Measurements from ENCODE around the gene ZDHHC8. TPM values are rescaled to one million over a fixed set of nuclear protein-coding genes. Genes with fewer than 3 reads are reported as not detected.

Gene ZDHHC8
- total RNA-seq, 1 experiment from 2014 or later, result 51.7 TPM

GRCh38 chr22:20109411-20110358 lies 21.9 kb upstream of the ZDHHC8 start:
- H2BK5ac ChIP-seq (ENCODE audit: insufficient read length, low read length), result no peak overlapping the region
- no peak for DNase-seq
- no peak overlapping the region for H3K27ac Mint-ChIP-seq
- no peaks in the 10 kb centered on the region; a peak in 2 of 4 replicates for H3K4me1 Mint-ChIP-seq
- no peaks in the 10 kb centered on the region for H3K9me3 Mint-ChIP-seq
- H3K4me2 ChIP-seq (ENCODE audit: insufficient read depth, insufficient read length, low read length), result no peak overlapping the region
- H4K91ac ChIP-seq (ENCODE audit: insufficient read length, low read depth, low read length), result no peak overlapping the region
- H4K5ac ChIP-seq (ENCODE audit: insufficient read length, low read depth, low read length), result no peak overlapping the region
- no peaks in the 10 kb centered on the region; the same call in 1 of the 2 replicates for H3K27me3 Mint-ChIP-seq (ENCODE audit: low read depth)
- H3K4me1 ChIP-seq (ENCODE audit: insufficient read depth, low read length), result no peaks in the 10 kb centered on the region
- no peaks in the 10 kb centered on the region for H3K79me2 ChIP-seq (ENCODE audit: insufficient read depth, low read length)
- no peak overlapping the region for H3K4ac ChIP-seq (ENCODE audit: low read depth, low read length)
- no peak overlapping the region for H2BK12ac ChIP-seq (ENCODE audit: insufficient read length, low read depth, low read length)
- no peak overlapping the region for H3K56ac ChIP-seq (ENCODE audit: insufficient read length, low read depth, low read length)
- H2BK20ac ChIP-seq (ENCODE audit: low read depth, low read length, poor library complexity, severe bottlenecking), result no peak overlapping the region
- H3K23me2 ChIP-seq (ENCODE audit: insufficient read length, low read depth, low read length, poor library complexity, severe bottlenecking), result no peaks in the 10 kb centered on the region
- H3K4me3 Mint-ChIP-seq, result no peak overlapping the region
- H2BK120ac ChIP-seq (ENCODE audit: low read depth, low read length, poor library complexity, severe bottlenecking), result no peak overlapping the region
- no CpG with 5 or more reads among the region's 23 CpGs for WGBS (ENCODE audit: extremely low coverage, insufficient read length, low lambda C conversion rate)
- H2AK5ac ChIP-seq (ENCODE audit: insufficient read length, low read length), result no peak overlapping the region
- no peak overlapping the region for H2AFZ ChIP-seq (ENCODE audit: low read length)
- H3K9ac ChIP-seq (ENCODE audit: extremely low read depth, insufficient read length, low read length), result no peak overlapping the region
- TF ChIP-seq CTCF (conservative IDR thresholded peaks at IDR 0.05), result no peak
- H3K23ac ChIP-seq (ENCODE audit: insufficient read length, low read depth, low read length), result no peak overlapping the region
- H4K8ac ChIP-seq (replicated peaks; ENCODE audit: insufficient read length, low read depth, low read length), result no peak overlapping the region
- no peak overlapping the region for H3T11ph ChIP-seq (ENCODE audit: low read length)
- no peak overlapping the region for H3K14ac ChIP-seq (ENCODE audit: insufficient read depth, low read length)
- no peak overlapping the region for H3K18ac ChIP-seq (ENCODE audit: insufficient read length, low read depth, low read length)
- no peaks in the 10 kb centered on the region for H3K9me3 ChIP-seq (ENCODE audit: control insufficient read depth, low read depth, low read length)
- H4K20me1 ChIP-seq (ENCODE audit: control insufficient read depth, insufficient read depth, insufficient read length), result no peaks in the 10 kb centered on the region
- no peaks in the 10 kb centered on the region for H3K27me3 ChIP-seq (ENCODE audit: insufficient read depth, low read length)
- no peak overlapping the region for H3K27ac ChIP-seq (ENCODE audit: insufficient read length, low read depth, low read length)
- H2BK15ac ChIP-seq (ENCODE audit: low read depth, low read length), result no peak overlapping the region
- no peaks in the 10 kb centered on the region for H3K79me1 ChIP-seq (ENCODE audit: insufficient read depth, low read depth, low read length, poor library complexity, severe bottlenecking)
- H3K36me3 Mint-ChIP-seq (ENCODE audit: insufficient read depth in 1 of 3, low read depth in 3 of 3), result peaks cover 29 to 77% (median 65%) of the 10 kb centered on the region in 3 experiments; a peak in 6 of 7 replicates
